Measurements from ENCODE around the gene FOXA2. TPM values are rescaled to one million over a fixed set of nuclear protein-coding genes. Genes with fewer than 3 reads are reported as not detected.

The FOXA2 gene
- polyA plus RNA-seq, 1 experiment, result not detected

- ChIA-PET CTCF (no interaction called here), POLR2A (no interaction called here)
- Histone ChIP-seq H3K36me3 (ENCODE audit: control insufficient read depth, insufficient read depth, low read length) (no peaks in the 10 kb centered on the region), H3K27me3 (ENCODE audit: control insufficient read depth, insufficient read depth, low read length) (peaks cover 3% of the 10 kb centered on the region), H3K4me3 (ENCODE audit: low read depth, low read length) (no peak overlapping the region)
- TF ChIP-seq CTCF (IDR thresholded peaks at IDR 0.05; ENCODE audit: insufficient read depth, low read depth, low read length), result no peak
- no peak for DNase-seq (ENCODE audit: low read depth)
Observed at GRCh38 chr20:22562620-22563019, 21.8 kb downstream of the FOXA2 start.

- H3K27me3 ChIP-seq (ENCODE audit: control insufficient read depth, insufficient read depth, low read length), result peaks cover 3% of the 10 kb centered on the region
- no peak overlapping the region for H3K4me3 ChIP-seq (ENCODE audit: low read depth, low read length)
- ChIA-PET CTCF (no interaction called here), POLR2A (no interaction called here)
- H3K36me3 ChIP-seq (ENCODE audit: control insufficient read depth, insufficient read depth, low read length), result no peaks in the 10 kb centered on the region
- DNase-seq (ENCODE audit: low read depth), result no peak
- no peak for TF ChIP-seq CTCF (IDR thresholded peaks at IDR 0.05; ENCODE audit: insufficient read depth, low read depth, low read length)
Observed at GRCh38 chr20:22561965-22562577, 22.3 kb downstream of the FOXA2 start.

- no peak overlapping the region for H3K4me3 ChIP-seq (ENCODE audit: low read depth, low read length)
- TF ChIP-seq CTCF (IDR thresholded peaks at IDR 0.05; ENCODE audit: insufficient read depth, low read depth, low read length), result no peak
- no peak for DNase-seq (ENCODE audit: low read depth)
- peaks cover 1% of the 10 kb centered on the region; the same call in 1 of the 2 replicates for H3K27me3 ChIP-seq (ENCODE audit: control insufficient read depth, insufficient read depth, low read length)
- ChIA-PET CTCF (no interaction called here), POLR2A (no interaction called here)
- H3K36me3 ChIP-seq (ENCODE audit: control insufficient read depth, insufficient read depth, low read length), result no peaks in the 10 kb centered on the region
Observed at GRCh38 chr20:22560817-22561216, 23.6 kb downstream of the FOXA2 start.

- POLR2A ChIA-PET, result no interaction called here
- Histone ChIP-seq H3K27me3 (ENCODE audit: control insufficient read depth, insufficient read depth, low read length) (peaks cover 1% of the 10 kb centered on the region; the same call in 1 of the 2 replicates), H3K4me3 (ENCODE audit: low read depth, low read length) (no peak overlapping the region), H3K36me3 (ENCODE audit: control insufficient read depth, insufficient read depth, low read length) (no peaks in the 10 kb centered on the region)
- no peak for DNase-seq (ENCODE audit: low read depth)
- CTCF ChIA-PET, result no interaction called here
- no peak for TF ChIP-seq CTCF (IDR thresholded peaks at IDR 0.05; ENCODE audit: insufficient read depth, low read depth, low read length)
Observed at GRCh38 chr20:22559711-22560318, 24.6 kb downstream of the FOXA2 start.

GRCh38 chr20:22557403-22558276 is 26.7 kb downstream of the FOXA2 start:
- DNase-seq (ENCODE audit: low read depth), result no peak
- ChIA-PET CTCF (no interaction called here), POLR2A (no interaction called here)
- no peak for TF ChIP-seq CTCF (IDR thresholded peaks at IDR 0.05; ENCODE audit: insufficient read depth, low read depth, low read length)
- Histone ChIP-seq H3K36me3 (ENCODE audit: control insufficient read depth, insufficient read depth, low read length) (no peaks in the 10 kb centered on the region), H3K27me3 (ENCODE audit: control insufficient read depth, insufficient read depth, low read length) (0 out of 2 replicates have a peak, but pooled peaks cover 1% of the 10 kb centered on the region), H3K4me3 (ENCODE audit: low read depth, low read length) (no peak overlapping the region)
